GM18526 (cell line): ENCODE results near the gene CDKAL1.

Experiments
- POLR2A ChIP-seq: IDR thresholded peaks from 3 replicates; pipeline ENCODE4 v1.6.1; 2011; ENCODE audit not compliant: insufficient read length; ENCODE audit errors: extremely low read depth

The CDKAL1 gene

GRCh38 chr6:21087188-21087587, 552.9 kb downstream of the CDKAL1 start:
- no peak for TF ChIP-seq POLR2A

- no peak for TF ChIP-seq POLR2A
Observed at GRCh38 chr6:21091411-21091810, 557.2 kb downstream of the CDKAL1 start.

DNA sequence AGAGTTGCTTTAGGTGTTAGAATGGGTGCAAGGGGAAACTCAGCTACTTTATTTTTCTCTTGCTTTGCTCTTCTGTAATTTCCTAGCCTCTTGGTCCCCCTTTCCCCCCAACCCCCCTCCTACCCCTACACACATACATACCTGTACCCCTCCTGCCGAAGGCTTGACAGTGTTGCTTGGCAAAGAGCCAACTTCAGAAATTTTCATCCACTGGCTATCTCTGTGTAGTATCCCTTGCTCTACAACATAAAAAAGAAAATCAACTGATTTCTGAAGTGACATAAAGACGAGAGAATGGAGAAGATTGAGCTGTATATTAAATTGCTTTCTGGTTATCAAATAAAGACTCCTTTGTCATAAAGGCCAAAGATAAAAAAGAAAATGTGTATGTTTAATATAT, 561.2 kb downstream of the CDKAL1 start:
- no peak for TF ChIP-seq POLR2A

- TF ChIP-seq POLR2A: no peak
Observed at GRCh38 chr6:21098134-21098533, 563.9 kb downstream of the CDKAL1 start.

GRCh38 chr6:21098744-21099143, 564.5 kb downstream of the CDKAL1 start:
- TF ChIP-seq POLR2A: no peak

DNA sequence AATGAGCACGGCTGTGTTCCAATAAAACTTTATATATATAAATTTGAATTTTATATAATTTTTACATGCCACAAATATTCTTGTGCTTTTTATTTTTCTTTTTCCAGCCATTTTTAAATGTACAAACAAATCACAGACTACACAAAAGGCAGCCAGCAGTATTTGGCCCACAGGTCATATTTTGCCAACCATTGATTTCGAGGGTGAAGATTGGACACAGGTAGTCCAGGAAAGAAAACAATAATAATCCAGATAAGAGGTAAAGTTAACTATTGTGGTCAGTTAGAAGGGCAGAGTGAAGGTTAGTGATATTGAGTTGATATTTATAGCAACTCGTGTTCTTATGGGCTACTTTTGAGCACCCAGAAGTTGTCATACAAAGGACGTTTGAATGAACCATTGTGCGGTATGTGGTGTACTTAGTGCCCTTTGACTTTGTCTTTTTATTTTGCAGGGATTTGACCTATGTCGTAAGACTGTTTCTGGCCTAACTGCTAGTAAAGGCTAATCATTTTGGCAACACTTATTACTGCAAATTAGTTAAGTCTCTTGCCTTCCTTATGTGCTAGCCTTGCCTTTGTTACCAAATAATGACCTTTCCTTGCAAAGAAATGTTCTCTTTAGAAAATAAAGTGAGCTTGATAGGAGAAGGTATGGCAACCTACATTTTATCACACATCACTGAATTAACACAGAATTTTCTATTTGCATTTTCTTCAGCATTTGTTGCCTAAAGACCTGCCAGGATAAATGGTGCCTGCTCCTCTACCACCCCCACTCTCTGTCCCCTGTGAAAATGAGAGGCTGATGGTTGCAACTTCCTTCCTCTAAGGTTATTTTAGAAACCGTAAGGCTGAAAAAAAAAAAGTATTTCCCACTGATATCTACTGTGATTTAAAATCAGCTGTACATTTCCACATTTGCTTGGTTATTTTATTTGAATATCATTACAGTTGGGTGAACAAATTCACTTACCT, 565.4 kb downstream of the CDKAL1 start:
- no peak for TF ChIP-seq POLR2A

GRCh38 chr6:21100991-21101390, 566.7 kb downstream of the CDKAL1 start:
- TF ChIP-seq POLR2A: no peak

GRCh38 chr6:21101694-21102093, 567.4 kb downstream of the CDKAL1 start:
- no peak for TF ChIP-seq POLR2A

- TF ChIP-seq POLR2A: no peak
Observed at GRCh38 chr6:21102201-21102600, 567.9 kb downstream of the CDKAL1 start.

GRCh38 chr6:21102624-21103023, 568.4 kb downstream of the CDKAL1 start:
- TF ChIP-seq POLR2A: no peak

GRCh38 chr6:21103626-21104224, 569.5 kb downstream of the CDKAL1 start:
- TF ChIP-seq POLR2A: no peak

- TF ChIP-seq POLR2A: no peak
Observed at GRCh38 chr6:21104288-21104687, 570.0 kb downstream of the CDKAL1 start.

GRCh38 chr6:21107796-21108195, 573.5 kb downstream of the CDKAL1 start:
- TF ChIP-seq POLR2A: no peak

DNA sequence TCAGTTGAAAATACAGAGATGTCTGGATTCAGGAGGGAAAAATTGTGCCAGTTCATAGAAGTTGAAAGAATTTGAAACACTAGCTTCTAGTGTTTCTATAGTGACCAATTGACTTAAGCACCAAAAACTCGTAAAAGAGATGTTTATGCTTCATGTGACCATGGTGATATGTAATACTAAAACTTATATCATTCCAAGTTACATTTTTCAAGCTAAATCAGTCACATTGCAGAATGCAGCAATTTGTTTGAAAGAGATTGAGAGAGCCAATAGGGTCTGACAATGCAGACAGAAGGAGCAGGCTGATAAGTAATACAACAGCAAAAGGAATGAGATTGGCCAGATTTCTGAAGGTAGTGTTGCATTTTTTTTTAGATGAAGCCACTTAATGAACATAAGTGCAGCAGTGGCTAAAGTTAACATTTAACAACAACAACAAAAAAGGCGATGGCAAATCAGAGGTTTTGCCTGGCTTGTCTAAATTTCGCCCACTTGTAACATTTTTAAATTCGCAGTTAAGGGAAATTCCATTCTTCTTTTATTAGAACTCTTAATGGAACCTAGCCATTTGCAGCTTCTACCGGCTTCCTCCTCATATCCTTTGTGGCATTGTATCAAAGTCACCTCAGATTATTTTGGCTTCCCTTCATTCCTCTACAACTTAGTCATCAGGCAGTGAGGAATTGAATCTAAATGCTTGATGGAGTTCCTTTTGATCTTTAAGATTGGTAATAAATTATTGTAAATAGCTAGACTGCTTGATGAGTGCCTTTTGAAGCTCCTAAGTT, 575.3 kb downstream of the CDKAL1 start:
- no peak for TF ChIP-seq POLR2A

GRCh38 chr6:21110684-21111083, 576.4 kb downstream of the CDKAL1 start:
- TF ChIP-seq POLR2A: no peak
